NCI-H524 (cell line): ENCODE measurements around the gene CDH4.

ENCODE experiments used
- DNase-seq, 2 experiments: peaks; one replicate each; lab custom pipeline; 2025; lab: John Stamatoyannopoulos, UW

Gene CDH4

DNA sequence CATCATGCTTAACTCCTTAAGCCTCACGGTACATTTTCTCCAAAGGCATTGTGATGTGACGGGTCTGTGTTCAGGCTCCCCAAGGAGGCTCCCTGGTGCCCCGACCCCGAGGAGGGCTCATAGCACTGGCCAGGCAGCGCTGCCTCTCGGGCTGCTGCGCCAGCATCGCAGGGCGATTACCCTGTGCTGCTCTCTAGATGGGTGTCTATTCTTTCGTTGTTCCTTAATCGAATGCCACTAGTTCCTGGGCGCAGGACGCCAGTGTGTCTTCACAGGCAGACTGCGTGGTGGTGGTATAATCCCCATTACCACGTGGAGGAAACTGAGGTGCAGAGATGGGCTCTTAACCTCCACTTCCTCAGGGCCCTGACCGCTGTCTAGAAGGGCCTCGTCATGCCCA is 267.4 kb downstream of the CDH4 start:
- no peak for DNase-seq

DNA sequence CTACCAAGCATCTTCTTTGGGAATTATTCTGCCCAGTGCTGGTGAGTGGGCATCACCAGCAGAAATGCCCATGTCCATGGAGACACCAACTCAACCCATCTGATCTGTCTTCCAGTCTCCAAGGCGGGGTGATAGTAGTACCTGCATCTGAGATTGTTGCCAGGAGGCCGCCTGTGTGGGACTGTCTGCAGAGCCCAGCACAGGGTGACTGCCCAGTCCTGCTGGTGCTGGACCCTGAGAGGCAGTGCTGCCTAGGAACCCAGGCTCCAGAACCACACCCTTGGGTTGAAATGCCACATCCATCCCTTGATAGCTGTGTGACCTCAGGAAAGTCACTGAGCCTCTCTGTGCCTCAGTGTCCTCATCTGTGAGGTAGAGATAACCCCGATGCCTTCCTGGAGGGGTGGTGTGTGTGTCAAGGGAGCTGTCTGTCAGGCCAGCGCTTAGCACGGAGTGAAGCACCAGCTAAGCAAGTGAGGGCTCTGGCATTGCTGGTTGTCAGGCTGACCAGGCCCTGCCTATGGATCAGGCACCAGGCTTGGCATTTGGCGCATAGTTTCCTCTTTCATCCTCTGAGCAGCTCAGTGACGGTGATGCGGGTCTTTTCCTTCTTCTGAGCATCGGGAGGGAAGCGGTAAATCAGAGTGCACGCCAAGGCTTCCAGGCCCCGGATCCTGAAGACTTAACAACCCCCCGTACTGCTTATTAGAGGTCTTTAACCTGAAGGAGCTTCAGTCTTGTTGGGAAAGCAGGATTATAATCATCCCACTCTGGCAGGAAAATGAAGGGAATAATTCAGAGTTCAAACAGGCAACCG is 268.2 kb downstream of the CDH4 start:
- no peak for DNase-seq

DNA sequence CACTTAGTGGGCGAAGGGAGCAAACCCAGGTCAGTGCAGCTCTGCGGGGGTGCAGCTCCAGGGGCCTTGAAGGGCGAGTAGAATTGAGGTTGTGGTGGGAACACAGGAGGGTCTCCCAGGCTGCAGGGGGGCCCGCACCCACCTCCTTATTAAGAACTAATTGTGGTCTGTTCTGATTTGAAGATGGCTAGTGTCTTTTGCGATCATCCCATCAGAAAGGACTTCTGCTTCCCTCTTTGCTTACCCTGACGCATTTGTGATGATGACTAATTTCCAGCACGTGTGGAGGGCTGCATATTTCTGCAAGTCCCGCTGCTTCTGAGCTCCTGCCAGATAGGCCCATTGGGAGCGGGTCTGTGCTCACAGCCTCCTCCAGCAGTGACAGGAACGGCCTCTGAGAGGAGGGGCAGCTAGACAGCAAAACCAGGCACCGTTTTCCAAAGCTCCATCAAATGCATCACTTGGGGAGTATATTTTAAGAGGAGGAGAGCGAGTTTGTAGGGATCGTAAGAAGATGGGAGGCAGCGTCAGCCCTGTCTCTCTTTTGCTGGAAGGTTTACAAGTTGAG is 268.9 kb downstream of the CDH4 start:
- DNase-seq: no peak

DNA sequence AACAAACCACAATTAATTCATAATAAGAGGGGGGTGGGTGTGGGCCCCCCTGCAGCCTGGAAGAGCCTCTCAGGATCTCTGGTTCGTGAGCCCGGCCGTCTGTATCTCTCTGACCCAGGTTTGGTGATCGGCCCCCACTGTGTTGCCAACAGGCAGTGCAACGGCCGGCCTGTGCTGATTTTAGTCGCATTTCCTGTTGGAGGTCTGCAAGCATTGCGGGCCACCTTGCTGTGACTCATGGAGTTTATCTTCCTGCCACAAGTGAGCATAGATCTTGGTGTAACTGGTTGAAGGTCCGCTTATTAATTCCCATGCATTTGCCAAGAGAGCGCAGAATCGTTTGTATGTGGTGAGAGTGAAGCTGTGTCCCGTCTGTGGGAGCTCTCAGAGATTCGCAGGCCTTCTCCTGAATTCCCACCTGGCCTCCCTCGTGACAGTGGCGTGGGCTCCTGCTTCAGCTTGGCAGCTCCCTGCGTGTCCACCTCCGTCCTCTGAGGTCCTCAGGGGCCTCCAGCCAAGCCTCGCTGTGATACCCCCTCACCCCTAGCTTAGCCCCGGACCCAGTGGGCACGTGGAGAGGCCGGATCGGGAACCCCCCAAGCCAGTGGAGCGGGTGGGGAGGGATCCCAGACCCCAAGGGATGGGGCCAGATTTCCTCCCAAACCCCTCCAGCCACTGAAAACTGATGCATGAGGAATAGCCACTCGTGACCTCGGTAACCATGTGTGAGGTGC is 269.8 kb downstream of the CDH4 start:
- no peak for DNase-seq

DNA sequence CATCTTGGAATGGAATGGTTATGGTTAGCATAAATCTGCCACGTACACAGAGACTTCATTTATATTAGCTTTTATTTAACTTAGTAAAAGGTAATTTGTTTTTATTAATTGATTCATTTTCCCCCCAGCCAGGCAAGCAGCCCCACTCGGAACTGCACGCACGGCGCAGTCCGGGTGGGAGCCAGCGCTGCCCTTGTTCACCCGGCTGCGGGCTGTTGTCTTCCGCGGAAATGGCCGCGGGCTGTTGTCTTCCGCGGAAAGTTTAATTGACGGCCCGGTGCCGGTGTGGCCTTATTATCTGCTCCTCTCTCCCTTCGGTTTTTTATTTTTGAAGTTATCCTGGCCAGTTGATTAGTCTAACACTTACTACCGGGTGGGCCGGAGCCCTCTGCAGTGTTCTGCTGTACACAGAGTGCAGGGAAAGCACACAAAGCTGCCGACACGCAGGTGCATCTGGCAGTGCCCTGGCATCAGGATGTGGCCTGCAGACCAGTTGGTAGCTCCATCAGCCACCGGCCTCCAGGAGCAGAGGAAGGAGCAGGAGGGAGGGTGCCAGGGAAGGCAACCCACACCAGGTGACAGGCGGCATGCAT is 270.5 kb downstream of the CDH4 start:
- no peak for DNase-seq

DNA sequence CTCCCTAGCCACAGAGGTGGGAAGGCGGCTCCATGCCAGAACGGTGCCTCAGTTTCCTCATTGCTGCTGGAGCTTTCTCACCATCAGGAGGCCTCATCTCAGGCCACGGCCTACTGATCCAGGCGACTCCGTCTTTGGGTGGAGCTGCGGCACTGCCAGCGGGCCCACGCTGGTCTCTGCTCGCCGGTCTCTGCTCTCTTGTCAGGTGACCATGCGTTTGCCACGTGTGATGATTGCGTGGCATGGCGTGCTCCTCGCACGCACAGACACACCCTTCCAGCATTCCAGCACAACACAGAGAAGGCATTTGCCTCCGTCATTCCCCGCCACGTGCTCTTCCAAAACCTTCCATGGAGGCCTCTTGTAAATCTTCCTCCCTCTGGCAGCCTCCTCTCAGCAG is 271.1 kb downstream of the CDH4 start:
- DNase-seq: no peak

DNA sequence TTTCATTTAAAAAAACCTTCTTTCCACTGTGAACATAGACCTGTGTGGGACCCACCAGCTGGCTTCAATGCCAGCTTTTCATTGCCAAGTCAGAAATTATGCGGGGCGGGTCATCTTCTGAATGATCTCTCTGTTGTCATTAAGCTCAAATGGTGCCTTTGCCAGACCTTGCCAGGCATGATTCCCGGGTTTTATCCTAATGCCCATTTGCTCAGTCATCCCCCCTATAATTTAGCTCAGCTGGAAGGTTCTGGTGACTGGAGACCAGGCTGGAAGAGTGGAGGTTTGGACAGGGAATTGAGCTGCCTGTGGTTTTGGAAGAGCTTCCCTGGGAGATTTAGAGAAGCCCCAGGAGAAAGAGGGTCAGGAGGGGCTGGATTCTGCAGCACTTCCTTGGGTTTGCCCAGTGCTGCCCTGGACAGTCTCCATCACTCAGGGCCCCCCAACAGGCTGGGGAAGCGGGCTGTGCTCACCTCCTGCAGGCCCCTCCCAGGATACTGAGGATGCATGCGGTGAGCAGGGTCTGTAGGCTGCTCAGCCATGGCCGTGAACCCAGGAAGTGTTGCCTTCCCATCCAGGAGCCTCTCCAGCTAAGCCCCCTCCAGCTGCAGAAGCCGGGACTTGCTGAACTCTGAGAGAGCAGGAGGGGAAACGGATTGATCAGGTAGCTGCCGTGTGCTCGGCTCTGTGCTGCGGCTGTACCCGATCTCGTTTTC is 273.0 kb downstream of the CDH4 start:
- no peak for DNase-seq

DNA sequence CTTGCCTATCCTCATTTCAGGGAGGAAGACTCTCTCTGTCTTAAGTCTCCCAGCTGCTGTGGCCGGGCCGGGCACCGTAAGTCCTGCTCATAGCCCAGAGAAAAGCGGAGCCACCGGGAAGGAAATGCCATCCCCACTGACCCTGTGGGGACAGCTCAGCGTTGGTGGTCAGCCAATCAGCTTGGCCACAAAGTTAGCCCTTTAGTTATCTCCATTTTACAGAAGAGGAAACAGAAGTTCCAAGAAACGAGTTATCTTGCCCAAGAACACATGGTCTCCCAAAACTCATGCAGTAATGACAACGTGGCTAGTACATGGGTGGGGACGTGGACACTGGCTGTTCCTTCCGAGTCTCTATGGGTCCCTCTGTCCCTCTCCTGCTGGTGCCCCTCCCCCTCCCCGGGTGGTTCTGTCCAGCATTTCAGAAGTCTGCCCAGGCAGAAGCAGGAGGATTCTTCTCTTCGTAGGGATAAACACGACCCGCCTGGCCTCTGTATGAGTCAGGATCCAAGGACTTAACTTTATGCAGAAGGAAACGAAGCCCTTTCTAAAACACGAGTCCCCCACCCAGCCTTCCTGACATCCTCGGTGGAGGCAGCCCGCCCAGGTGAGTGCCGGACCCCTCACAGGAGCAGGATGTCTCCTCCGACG is 273.8 kb downstream of the CDH4 start:
- DNase-seq: no peak

DNA sequence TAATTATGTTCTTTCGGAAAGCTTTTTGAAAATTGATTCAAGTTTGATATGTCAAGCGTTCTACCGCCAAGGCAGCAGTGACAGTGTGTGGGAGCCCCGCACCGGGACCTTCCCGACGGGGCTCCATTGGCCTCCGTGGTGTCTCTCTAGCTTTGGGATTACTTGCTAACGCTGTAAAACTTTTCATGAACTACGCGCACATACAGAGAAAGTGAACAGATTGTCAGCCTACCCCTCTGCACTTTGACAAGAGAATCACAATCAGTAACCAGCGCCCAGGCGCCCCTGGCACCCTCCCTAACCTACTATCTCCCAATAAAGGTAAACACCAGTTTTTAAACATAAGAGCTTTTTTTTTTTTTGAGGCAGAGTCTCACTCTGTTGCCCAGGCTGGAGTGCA is 274.8 kb downstream of the CDH4 start:
- no peak for DNase-seq

DNA sequence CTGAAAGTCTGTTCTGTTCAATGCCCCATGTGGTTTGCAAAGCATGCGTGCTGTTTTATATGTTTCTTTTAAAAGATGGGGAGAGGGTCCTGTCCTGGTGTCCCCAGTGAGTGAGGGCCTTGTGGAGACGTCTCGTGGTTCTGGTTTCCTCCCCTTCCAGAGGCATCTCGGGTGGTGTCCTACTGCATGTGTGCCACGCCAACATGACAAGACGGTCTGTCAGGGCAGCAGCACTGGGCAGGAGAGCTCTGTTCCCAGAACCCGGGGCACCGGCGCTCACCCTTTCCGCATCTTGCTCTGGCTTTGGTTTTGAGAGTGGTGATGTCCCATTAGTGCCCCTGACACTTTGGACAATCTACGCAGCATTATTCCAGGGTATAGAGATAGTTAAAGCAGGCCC is 275.6 kb downstream of the CDH4 start:
- no peak for DNase-seq

DNA sequence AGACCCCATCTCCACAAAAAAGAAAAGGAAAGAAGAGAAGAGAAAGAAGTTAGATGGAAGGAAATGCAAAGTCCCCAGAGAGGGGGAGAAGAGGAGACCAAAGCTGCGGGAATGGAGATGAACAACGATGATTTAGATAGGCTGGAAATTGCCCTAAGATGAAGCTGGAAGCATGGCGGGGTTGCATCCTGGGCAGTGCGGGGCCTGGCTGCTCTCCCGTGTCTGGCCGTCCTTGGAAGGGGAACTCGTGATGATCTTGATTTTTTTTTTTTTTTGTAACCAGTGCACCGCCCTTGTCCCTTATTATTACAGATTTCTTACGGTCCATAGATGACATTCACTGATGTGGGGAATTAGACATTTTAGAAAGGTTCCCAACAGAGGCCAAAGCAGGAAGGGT is 276.5 kb downstream of the CDH4 start:
- DNase-seq: no peak

DNA sequence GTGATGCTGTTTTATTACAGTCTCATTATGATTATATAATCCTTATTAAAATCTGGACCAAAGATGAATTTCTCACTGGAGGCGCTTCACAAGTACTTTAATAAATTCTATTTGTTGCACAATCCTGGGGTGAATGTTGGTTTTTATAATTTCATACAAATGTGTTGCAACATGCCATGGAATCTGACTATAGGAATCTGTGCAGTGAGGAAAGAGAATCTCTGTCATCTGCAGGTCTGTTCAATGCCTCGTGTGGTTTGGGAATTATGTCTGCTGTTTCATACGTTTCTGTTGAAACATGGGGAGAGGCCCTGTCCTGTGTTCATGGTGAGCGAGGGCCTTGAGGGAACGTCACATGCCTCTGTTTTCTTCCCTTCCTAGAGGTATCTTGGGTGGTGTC is 277.3 kb downstream of the CDH4 start:
- no peak for DNase-seq

DNA sequence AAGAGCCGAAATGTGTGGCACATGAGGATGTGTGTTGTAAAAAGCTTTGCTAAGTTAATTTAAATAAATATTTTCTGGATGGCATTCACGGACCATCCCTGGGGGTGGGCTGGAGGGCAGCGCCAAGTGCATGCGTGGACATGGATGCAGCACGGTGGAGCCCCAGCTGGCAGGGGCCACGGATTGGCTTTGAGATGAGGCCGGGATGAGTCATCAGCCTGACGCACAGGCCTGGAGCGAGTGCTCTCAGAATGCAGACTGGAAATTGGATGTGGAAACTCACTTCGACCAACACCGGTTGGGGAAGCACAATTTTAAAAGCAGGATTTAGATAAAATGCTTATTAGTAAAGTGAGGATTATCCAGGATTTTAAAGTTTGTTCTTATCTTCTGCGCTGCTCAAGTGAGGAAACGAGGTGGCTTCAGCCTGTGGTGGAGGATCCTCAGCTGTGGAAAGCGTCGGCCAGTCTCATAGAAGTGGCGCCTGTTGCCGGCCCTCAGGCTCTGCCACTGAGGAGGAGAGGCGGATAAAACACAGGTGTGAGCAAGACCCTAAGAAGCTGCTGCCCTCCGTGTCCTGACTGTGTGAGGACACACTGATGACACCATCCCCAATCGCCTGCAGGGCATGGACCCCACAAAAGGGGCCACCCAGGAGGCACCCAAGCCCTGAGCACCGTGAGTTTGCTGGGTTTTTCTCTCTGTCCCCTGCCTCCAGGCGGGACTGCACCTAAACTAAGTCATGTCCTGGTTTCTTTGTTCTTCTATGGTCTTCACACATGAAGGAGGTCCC is 279.7 kb downstream of the CDH4 start:
- DNase-seq: no peak

DNA sequence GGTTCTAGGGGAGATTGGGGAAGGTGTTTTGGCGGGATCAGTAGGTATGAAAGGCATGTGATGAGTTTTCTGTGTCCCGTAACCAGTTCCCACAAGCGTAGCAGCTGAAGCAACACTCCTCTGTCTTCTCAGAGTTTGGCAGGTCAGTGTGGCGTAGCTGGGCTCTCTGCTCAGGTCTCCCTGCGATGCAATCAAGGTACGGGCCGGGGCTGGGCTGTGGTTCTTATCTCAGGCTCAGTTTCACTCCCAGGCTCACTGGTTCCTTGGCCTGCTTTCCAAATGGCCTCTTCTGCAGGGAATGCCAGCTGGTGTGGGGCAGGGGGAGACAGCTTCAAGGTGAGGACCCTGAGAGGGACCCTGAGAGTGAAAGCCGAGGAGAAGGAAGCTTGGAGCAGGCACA is 280.7 kb downstream of the CDH4 start:
- DNase-seq: no peak

DNA sequence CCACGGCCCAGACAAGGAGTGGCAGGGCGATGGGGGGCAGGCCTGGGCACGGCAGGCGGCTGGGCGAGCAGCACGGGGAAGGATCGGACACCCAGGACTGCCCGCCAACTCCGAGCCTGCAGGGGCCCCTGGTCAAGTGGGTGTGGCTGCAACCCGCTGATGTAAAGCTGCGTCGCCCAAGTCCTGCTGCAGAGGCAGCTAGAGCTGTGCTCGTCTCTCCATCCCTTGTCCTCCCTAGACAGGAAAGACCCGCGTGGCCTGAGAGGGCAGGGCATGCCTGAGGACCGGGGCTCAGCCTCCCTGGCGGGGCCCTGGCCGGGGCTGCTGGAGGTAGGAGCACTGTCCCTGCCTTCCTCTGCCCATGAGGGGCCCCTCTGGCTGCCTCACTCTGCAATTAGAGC is 281.2 kb downstream of the CDH4 start:
- no peak for DNase-seq

DNA sequence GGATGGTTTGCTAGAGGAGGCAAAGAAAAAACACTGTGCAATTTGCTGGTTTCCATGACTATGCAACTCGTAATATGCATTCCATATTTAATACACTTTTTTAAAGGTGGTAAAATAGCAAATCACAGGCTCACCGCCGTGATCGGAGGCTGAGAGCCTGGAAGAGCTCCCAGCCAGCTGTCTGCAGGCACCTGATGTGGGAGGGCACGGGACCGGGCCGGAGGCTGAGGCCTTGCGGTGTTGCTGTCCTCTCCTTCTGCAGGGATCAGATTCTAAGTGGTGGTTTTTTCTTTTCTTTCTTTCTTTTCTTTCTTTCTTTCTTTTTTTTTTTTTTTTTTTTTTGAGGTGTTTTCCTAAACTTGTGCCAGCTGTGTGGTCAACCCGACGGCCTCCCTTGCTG is 282.3 kb downstream of the CDH4 start:
- DNase-seq: no peak

DNA sequence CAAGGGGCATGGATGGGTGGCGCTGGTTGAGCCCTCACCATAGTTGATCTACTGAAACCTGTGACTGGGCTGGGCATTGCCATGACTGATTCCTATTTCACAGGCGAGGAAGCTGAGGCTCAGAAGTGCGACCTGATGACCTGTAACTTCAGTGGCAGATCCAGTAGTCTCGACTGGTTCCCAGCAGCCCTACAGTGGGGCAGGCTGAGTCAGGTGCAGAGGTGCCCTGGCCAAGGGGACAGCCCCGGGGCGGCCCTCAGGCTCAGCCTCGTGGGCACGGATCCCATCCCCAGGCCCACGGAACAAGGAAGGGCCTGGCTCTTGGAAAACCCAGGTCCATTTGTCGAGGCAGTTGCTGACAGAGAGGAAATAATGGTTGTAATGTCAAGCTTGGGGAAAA is 283.0 kb downstream of the CDH4 start:
- no peak for DNase-seq

DNA sequence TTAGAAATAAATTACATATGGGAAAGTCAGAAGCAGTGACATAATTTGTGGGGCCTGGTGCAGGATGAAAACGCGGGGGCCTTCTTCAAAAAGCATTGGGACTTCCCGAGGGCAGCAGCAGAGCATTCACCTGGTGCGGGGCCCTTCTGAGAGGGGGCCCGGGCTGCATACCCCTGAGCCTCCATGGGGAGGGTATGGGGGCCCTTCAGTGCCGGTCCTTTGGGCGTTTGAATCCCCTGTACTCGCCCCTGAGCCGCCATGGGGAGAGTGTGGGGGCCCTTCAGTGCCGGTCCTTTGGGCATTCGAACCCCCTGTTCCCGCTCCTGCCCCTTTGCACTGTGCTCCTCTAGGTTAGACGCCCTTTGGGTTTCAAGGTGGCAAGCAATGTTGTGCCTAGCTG is 283.5 kb downstream of the CDH4 start:
- DNase-seq: no peak

DNA sequence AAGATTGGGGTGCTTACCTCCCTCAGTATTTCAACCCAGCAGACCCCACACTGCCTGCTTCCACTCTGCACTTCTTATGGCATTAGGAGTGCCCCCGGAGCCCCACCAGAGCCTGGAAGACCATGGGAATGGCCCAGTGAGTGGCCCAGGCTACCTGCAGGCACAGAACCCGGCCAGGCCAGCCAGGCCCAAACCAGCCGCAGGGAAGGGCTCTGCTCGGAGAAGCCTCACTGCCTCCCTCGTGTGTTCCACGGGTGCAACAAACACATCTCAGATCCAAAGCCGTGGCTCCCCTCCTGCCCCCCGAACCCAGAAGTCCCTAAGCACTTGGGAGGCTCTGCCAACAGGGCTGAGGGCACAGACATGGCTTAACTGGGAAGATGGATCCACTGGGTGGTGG is 283.9 kb downstream of the CDH4 start:
- no peak for DNase-seq

DNA sequence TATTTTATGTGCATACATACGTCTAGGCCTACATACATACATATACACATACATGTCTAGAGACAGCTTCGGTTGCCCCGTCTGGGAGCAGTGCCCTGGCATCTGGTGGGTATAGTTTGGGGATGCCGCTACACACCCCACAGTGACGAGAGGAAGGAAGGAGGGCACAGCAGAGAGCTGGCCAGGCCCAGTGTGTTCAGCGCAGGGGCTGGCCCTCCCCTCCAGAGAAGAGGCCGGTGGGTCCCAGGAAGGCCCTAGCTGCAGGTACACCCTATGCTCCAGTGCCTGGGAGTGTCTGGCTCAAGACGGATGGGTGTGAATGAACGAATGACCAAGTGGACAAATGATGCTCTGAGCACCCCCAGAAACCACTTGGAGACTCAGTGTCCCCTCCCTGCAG is 284.6 kb downstream of the CDH4 start:
- no peak for DNase-seq
